C1 segment of cervical spinal cord (tissue), 14 donors: ENCODE results near the gene NR2F6.
"Not testable (repeated sequence)": the region's sequence is repeated elsewhere in the genome, so short reads cannot be mapped to it uniquely, and the experiment has no call there.

Source experiments
- DNase-seq, 14 donors: peaks; one replicate each; lab custom pipeline; 2025; lab: John Stamatoyannopoulos, UW

The NR2F6 gene

GRCh38 chr19:17245535-17245984, at the start of gene NR2F6:
Gene NR2F6, minus strand, starts transcription at chr19:17245919. Its CDS starts 699 bp downstream, at chr19:17245220.
- DNase-seq: no peak

DNA sequence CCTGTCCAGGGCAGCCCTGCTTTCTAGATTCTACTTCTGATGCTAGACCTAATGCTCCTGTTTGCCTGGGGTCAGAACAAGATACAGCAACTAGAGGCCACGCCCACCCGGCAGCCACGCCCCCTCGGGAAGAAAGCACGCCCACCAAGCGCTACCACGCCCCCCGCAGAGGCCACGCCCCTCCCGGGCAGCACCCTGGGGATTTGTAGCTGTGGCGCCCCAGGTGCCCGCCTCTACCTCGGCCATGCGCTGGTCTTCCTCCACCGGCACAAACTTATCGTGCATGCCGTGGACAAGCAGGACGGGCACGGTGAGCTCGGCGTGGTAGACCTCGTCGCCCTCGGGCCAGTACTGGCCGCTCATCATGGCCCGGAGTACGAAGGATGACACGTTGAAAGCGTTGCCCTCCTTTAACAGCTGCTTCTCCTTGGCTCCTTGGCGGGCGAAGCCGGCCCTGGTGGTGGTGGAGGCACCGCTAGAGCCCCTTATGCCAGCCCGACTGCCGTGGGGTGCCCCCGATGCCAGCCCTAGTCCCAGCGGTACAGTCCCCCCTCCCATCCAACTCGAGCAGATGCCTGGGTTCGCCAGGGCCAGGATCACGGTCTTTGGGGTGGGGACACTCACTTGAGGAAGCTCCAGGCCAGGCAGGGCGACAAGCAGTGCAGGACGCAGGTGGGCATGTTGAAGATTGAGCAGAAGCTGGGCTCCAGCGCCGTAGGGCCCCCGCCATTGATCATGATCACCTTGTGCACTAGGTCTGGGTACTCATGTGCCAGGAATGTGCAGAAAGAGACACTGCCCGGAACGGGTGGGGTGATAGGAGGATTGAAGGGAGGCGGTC, 48.6 kb upstream of the NR2F6 start:
- DNase-seq: no peak

GRCh38 chr19:17293605-17294004, 47.9 kb upstream of the NR2F6 start:
- no peak for DNase-seq

GRCh38 chr19:17292301-17293074, 46.8 kb upstream of the NR2F6 start:
- peak in 8 of 14 donors; percentile 2 to 58 (median 15) for DNase-seq

DNA sequence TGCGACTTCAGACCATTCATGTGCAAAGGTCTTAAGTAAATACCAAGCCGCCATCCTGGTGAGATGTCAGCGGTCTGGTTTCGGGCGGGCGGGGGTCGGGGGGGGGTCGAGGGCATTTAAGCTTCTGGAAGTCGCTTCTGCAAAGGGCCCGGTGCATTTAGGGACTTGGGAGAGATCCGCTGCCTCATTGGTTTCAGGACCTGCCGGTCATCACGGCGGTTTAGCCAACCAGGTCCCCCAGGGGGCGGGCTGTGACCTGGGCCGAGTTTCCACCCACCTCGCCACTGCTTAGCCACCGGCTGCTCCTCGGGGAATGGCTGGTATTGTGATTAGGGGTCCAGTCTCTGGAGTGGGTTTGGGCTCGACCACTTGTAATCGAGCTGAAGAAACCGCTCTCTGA, 43.8 kb upstream of the NR2F6 start:
- DNase-seq: peak in 4 of 14 donors; percentile 4 to 21 (median 14)

DNA sequence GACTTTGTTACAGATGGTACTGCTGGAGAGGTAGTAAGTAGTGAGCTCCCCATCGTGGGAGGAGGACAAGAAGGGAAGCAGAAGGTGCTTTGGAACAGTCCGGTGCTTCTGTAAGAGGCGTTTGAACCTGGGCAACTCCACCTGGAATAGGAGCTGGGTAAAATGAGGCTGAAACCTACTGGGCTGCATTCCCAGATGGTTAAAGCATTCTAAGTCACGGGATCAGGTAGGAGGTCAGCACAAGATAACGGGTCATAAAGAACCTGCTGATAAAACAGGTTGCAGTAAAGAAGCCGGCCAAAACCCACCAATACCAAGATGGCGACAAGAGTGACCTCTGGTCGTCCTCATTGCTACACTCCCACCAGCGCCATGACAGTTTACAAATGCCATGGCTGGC, 41.0 kb upstream of the NR2F6 start:
- no peak for DNase-seq

DNA sequence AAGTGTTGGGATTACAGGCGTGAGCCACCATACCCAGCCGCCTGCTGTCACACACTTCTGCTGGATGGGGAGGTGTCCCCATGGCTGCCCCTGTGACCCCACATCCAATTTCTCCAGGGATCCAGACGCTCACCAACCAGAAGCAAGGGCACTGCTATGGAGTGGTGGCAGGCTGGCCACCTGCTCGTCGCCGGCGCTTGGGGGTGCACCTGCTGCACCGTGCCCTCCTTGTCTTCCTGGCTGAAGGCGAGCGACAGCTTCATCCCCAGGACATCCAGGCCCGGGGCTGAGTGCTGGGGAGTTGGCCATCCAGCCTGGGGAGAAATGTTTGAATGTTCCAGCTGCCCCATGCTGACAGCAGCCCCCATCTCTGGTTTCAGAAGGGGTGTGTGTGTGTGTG, 40.5 kb upstream of the NR2F6 start:
- DNase-seq: no peak

DNA sequence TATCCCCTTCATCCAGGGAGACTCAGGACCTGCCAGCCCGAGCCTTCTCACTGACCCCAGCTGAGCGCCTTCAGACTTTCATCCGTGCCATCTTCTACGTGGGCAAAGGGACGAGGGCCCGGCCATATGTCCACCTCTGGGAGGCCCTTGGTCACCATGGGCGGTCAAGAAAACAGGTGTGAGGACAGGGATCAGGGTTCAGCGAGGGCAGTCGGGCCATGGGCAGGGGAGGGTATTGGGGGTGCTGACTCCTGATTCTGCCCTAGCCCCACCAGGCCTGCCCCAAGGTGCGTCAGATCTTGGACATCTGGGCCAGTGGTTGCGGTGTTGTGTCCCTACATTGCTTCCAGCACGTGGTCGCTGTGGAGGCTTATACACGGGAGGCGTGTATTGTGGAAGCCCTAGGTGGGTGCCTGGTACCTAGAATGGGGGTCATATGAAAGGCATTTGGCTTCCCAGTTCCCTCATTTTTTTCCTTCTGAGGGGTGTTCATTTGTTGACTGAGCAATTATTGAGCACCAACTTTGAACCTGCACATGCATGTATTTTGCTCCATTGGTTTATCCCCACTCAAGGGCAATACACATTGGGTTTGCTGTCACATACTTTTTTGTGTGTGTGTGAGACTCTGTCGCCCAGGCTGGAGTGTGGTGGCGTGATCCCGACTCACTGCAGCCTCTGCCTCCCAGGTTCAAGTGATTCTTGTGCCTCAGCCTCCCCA, 39.9 kb upstream of the NR2F6 start:
- DNase-seq: no peak

DNA sequence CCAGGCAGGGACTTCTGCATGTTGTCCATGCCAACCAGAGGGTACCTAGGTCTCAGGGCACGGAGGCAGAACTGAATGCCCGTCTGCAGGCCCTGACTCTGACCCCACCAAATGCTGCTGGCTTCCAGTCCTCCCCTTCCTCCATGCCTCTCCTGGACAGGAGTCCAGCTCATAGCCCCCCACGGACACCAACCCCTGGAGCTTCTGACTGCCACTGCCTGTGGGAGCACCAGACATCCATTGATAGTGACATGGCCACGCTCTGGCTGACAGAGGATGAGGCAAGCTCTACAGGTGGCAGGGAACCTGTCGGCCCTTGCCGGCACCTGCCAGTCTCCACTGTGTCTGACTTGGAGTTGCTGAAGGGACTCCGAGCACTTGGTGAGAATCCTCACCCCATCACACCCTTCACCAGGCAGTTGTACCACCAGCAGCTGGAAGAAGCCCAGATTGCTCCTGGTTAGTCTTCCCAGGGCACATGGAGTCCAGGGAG, 37.8 kb upstream of the NR2F6 start:
- no peak for DNase-seq

GRCh38 chr19:17282488-17283125, 36.9 kb upstream of the NR2F6 start:
- peak in 13 of 14 donors; percentile 17 to 75 (median 29) for DNase-seq

- peak in 5 of 14 donors; percentile 12 to 44 (median 19) for DNase-seq
These were observed 35.9 kb upstream of the NR2F6 start, which contains the start of gene ANKLE1 for GRCh38 chr19:17281391-17282304. Gene ANKLE1, plus strand, starts transcription at chr19:17281901. Its CDS starts 20 bp downstream, at chr19:17281921.

DNA sequence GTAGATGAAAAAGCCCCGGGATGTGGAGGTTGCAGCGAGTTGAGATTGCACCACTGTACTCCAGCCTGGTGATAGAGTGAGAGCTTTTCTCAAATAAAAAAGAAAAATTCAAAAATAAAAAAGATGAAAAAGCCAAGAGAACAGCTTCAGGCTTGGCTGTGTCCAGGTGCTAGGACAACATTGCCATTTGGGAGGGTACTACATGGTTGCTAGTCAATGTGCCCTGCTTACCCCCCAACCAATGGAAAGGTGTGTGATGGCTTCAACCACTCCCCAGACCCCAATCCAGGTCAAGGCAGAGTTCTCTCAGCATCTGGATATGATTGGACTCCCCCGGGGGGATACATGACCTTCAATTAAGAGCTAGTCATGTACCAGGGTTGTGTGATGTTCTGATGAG, 33.7 kb upstream of the NR2F6 start:
- DNase-seq: no peak

DNA sequence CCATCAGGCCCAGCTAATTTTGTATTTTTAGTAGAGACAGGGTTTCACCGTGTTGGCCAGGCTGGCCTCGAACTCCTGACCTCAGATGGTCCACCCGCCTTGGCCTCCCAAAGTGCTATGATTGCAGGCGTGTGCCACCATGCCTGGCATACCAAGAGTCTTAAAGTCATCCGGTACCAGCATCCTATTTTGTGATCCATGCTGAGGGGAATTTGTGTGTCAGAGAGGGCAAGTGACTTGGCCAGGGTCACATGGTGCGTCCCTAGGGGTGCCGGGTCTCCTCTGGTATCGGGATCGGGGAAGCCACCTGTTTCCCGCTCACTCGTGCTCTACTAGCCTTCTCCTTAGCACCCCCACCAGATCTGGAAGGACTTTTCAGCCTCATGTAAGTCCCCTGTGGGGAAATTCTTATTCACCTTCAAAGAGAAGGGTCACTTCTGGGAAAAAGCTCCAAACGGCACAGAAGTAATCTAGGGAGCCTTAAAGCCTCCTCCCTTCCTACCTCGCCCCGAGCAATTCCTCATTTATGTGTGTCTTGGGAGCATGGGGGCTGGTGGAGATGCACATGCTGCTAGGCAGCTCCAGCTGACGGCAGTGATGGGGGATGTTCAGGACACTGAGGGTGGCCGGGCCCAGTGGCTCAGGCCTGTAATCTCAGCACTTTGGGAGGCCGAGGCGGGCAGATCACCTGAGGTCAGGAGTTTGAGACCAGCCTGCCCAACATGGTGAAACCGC, 29.9 kb upstream of the NR2F6 start:
- DNase-seq: no peak

- not testable (repeated sequence) for DNase-seq
These were observed 29.2 kb upstream of the NR2F6 start for GRCh38 chr19:17274892-17275291.

- no peak for DNase-seq
These were observed 23.0 kb upstream of the NR2F6 start for GRCh38 chr19:17268754-17269153.

- peak; percentile 73 to 100 (median 94) for DNase-seq
These were observed 21.5 kb upstream of the NR2F6 start, which contains the start of gene BABAM1 for GRCh38 chr19:17266975-17267788. Gene BABAM1, plus strand, starts transcription at chr19:17267443. Its CDS starts 1,364 bp downstream, at chr19:17268807.

- DNase-seq: no peak
These were observed 20.9 kb upstream of the NR2F6 start for GRCh38 chr19:17266589-17266974.

DNA sequence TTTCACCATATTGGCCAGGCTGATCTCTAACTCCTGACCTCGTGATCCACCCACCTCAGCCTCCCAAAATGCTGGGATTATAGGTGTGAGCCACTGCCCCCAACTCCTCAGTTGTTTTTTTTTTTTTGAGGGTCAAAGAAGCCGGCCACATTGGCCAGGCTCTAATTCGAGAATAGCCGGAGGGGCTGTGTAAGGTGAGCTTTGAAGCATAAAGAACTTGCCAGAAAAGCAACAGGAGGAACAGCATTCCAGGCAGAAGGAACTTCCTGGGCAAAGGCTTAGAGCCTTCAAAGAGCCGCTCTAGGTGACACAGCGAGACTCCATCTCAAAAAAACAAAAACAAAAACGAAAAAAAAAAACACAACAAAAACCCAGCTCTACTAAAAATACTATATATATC, 20.3 kb upstream of the NR2F6 start:
- DNase-seq: no peak
